ENCODE measurements around the gene PRKAG1. TPM values are rescaled to one million over a fixed set of nuclear protein-coding genes. Genes with fewer than 3 reads are reported as not detected.

PRKAG1 gene
- total RNA-seq, 1 experiment from 2014 or later, result 41.6 TPM

- no peak for TF ChIP-seq ZNF532 (CRISPR knock-in tag; IDR thresholded peaks at IDR 0.05; ENCODE audit: borderline replicate concordance)
- TF ChIP-seq ATF6 (CRISPR knock-in tag; IDR thresholded peaks at IDR 0.05), result no peak
- TF ChIP-seq FOXK1 (CRISPR knock-in tag; IDR thresholded peaks at IDR 0.05), result no peak
Observed at GRCh38 chr12:48985901-48986300, 32.7 kb downstream of the PRKAG1 start (continued).

DNA sequence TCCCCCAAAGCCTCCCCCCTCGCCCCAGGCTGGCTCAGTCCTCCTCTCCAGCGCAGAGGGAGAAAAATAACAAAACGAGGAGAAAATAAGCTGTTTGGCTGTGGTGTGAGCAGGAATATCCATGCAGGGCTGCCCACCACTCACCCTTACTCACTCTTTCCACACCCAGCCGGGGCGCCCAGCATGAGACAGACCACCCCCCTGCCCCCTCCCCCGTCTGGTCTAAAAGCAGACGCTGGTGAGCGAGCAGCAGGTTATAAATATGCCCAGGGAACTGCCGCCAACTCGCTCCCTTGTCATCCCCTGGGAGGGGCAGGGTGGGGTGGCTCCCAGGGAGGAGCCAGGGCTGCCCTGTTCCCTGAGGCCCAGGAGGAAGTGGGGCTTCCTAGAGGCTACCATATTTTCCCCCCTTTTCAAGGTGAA, 33.1 kb downstream of the PRKAG1 start:
- Mint-ChIP-seq H3K9me3 (no peaks in the 10 kb centered on the region), H3K4me3 (no peak overlapping the region), H3K4me1 (peaks cover 12% of the 10 kb centered on the region), H3K27me3 (ENCODE audit: low read depth) (peaks cover 97% of the 10 kb centered on the region), H3K27ac (no peak overlapping the region), H3K36me3 (no peaks in the 10 kb centered on the region)
- DNase-seq (ENCODE audit: low spot score) (no peak), ATAC-seq (no peak)
- ChIA-PET POLR2A (no interaction called here), CTCF (interaction anchor here (0.8 to 10.3 kb wide), 3 partner anchors 9 to 132 kb away, joined by 3 to 164 read pairs (median 4); partner anchors contain the start of gene WNT10B)
- no peak for TF ChIP-seq KAT7 (CRISPR knock-in tag; IDR thresholded peaks at IDR 0.05; ENCODE audit: borderline replicate concordance)
- no peak for TF ChIP-seq MYBL2 (CRISPR knock-in tag; IDR thresholded peaks at IDR 0.05)
- TF ChIP-seq EMX1 (CRISPR knock-in tag; IDR thresholded peaks at IDR 0.05), result no peak
- no peak for TF ChIP-seq CBFB (CRISPR knock-in tag; IDR thresholded peaks at IDR 0.05; ENCODE audit: low read depth)
- no peak for TF ChIP-seq ZNF281 (CRISPR knock-in tag; IDR thresholded peaks at IDR 0.05)
- TF ChIP-seq ZNF671 (CRISPR knock-in tag; IDR thresholded peaks at IDR 0.05), result no peak
- no peak for TF ChIP-seq TP53 (CRISPR knock-in tag; IDR thresholded peaks at IDR 0.05)
- TF ChIP-seq ATF1 (CRISPR knock-in tag; IDR thresholded peaks at IDR 0.05), result no peak
- TF ChIP-seq ZBTB21 (CRISPR knock-in tag; IDR thresholded peaks at IDR 0.05; ENCODE audit: borderline replicate concordance), result no peak
- TF ChIP-seq ATF3 (CRISPR knock-in tag; conservative IDR thresholded peaks at IDR 0.05), result no peak
- TF ChIP-seq RELA (CRISPR knock-in tag; IDR thresholded peaks at IDR 0.05; ENCODE audit: borderline replicate concordance), result no peak
- TF ChIP-seq, protein P1, sequence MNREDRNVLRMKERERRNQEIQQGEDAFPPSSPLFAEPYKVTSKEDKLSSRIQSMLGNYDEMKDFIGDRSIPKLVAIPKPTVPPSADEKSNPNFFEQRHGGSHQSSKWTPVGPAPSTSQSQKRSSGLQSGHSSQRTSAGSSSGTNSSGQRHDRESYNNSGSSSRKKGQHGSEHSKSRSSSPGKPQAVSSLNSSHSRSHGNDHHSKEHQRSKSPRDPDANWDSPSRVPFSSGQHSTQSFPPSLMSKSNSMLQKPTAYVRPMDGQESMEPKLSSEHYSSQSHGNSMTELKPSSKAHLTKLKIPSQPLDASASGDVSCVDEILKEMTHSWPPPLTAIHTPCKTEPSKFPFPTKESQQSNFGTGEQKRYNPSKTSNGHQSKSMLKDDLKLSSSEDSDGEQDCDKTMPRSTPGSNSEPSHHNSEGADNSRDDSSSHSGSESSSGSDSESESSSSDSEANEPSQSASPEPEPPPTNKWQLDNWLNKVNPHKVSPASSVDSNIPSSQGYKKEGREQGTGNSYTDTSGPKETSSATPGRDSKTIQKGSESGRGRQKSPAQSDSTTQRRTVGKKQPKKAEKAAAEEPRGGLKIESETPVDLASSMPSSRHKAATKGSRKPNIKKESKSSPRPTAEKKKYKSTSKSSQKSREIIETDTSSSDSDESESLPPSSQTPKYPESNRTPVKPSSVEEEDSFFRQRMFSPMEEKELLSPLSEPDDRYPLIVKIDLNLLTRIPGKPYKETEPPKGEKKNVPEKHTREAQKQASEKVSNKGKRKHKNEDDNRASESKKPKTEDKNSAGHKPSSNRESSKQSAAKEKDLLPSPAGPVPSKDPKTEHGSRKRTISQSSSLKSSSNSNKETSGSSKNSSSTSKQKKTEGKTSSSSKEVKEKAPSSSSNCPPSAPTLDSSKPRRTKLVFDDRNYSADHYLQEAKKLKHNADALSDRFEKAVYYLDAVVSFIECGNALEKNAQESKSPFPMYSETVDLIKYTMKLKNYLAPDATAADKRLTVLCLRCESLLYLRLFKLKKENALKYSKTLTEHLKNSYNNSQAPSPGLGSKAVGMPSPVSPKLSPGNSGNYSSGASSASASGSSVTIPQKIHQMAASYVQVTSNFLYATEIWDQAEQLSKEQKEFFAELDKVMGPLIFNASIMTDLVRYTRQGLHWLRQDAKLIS (CRISPR knock-in tag; IDR thresholded peaks at IDR 0.05; ENCODE audit: borderline replicate concordance), result no peak
- no peak for TF ChIP-seq ZNF232 (CRISPR knock-in tag; IDR thresholded peaks at IDR 0.05)
- TF ChIP-seq, protein P2, sequence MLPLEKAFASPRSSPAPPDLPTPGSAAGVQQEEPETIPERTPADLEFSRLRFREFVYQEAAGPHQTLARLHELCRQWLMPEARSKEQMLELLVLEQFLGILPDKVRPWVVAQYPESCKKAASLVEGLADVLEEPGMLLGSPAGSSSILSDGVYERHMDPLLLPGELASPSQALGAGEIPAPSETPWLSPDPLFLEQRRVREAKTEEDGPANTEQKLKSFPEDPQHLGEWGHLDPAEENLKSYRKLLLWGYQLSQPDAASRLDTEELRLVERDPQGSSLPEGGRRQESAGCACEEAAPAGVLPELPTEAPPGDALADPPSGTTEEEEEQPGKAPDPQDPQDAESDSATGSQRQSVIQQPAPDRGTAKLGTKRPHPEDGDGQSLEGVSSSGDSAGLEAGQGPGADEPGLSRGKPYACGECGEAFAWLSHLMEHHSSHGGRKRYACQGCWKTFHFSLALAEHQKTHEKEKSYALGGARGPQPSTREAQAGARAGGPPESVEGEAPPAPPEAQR (CRISPR knock-in tag; IDR thresholded peaks at IDR 0.05), result no peak
- no peak for TF ChIP-seq NR3C1 (CRISPR knock-in tag; conservative IDR thresholded peaks at IDR 0.05; ENCODE audit: low read depth)
- no peak for TF ChIP-seq FOXP4 (CRISPR knock-in tag; IDR thresholded peaks at IDR 0.05)
- TF ChIP-seq, protein P3, sequence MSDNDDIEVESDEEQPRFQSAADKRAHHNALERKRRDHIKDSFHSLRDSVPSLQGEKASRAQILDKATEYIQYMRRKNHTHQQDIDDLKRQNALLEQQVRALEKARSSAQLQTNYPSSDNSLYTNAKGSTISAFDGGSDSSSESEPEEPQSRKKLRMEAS (CRISPR knock-in tag; IDR thresholded peaks at IDR 0.05), result no peak
